Neural cell (in vitro differentiated cells): ENCODE measurements around the gene RPAP2. TPM values are rescaled to one million over a fixed set of nuclear protein-coding genes. Genes with fewer than 3 reads are reported as not detected.
A peak's percentile ranks its signal among the peaks of the same experiment; 100 is the strongest.
"Not testable (repeated sequence)": the region's sequence is repeated elsewhere in the genome, so short reads cannot be mapped to it uniquely, and the experiment has no call there.

Source experiments
- H2AFZ ChIP-seq: fragments of 200-600, 300-800 bp; sonication (generic), shearing (Covaris generic); 2 replicates; pipeline ENCODE4 v1.6.0; 2014; ENCODE audit warnings: low read depth, mild to moderate bottlenecking, antibody characterized with exemption, low read length, moderate library complexity
- H3F3A ChIP-seq: fragments of 200-600 bp; shearing (Covaris generic); 2 replicates; pipeline ENCODE4 v1.6.1; 2016; ENCODE audit warnings: mild to moderate bottlenecking, moderate library complexity, mixed read lengths, antibody characterized with exemption, low read length; ENCODE audit not compliant: insufficient read depth, poor library complexity, severe bottlenecking
- H3K27ac ChIP-seq: fragments of 200-600, 300-800 bp; sonication (generic), shearing (Covaris generic); 2 replicates; pipeline ENCODE4 v1.5.1; 2014; ENCODE audit warnings: mild to moderate bottlenecking, low read length, moderate library complexity
- H3K27me3 ChIP-seq: fragments of 300-800, 200-600 bp; sonication (generic), shearing (Covaris generic); 2 replicates; pipeline ENCODE4 v1.6.0; 2014; ENCODE audit warnings: mild to moderate bottlenecking, low read depth, low read length, moderate library complexity; ENCODE audit not compliant: insufficient read depth
- H3K36me3 ChIP-seq: fragments of 300-800, 200-600 bp; sonication (generic), shearing (Covaris generic); 2 replicates; pipeline ENCODE4 v1.5.1; 2014; ENCODE audit warnings: mild to moderate bottlenecking, antibody characterized with exemption, low read length, moderate library complexity; ENCODE audit not compliant: insufficient read depth
- H3K4me2 ChIP-seq: fragments of 300-800, 200-600 bp; sonication (generic), shearing (Covaris generic); 2 replicates; pipeline ENCODE4 v1.6.0; 2014; ENCODE audit warnings: mild to moderate bottlenecking, low read length
- H3K4me3 ChIP-seq: fragments of 300-800, 200-600 bp; sonication (generic), shearing (Covaris generic); 2 replicates; pipeline ENCODE4 v1.5.1; 2014; ENCODE audit warnings: mild to moderate bottlenecking, low read length, moderate library complexity
- H3K79me2 ChIP-seq: fragments of 200-600 bp; shearing (Covaris generic); replicated peaks from 2 replicates; pipeline ENCODE4 v1.6.0; 2014; ENCODE audit warnings: mild to moderate bottlenecking, low read length, moderate library complexity; ENCODE audit not compliant: insufficient read depth
- H3K9ac ChIP-seq: fragments of 300-800, 200-600 bp; sonication (generic), shearing (Covaris generic); 2 replicates; pipeline ENCODE4 v1.6.1; 2016; ENCODE audit warnings: mild to moderate bottlenecking, low read length, mixed read lengths
- H3K9me2 ChIP-seq: fragments of 200-600 bp; shearing (Covaris generic); 2 replicates; pipeline ENCODE4 v1.6.1; 2016; ENCODE audit warnings: mild to moderate bottlenecking, low read length, mixed read lengths; ENCODE audit not compliant: insufficient read depth
- H3K9me3 ChIP-seq: fragments of 200-600, 300-800 bp; sonication (generic), shearing (Covaris generic); 2 replicates; pipeline ENCODE4 v1.6.1; 2016; ENCODE audit warnings: mild to moderate bottlenecking, mixed run types, low read length, moderate library complexity, mixed read lengths
- H4K20me1 ChIP-seq: fragments of 200-600 bp; shearing (Covaris generic); 2 replicates; pipeline ENCODE4 v1.6.1; 2016; ENCODE audit warnings: mild to moderate bottlenecking, mixed run types; ENCODE audit not compliant: insufficient read depth
- CTCF ChIP-seq: fragments of 450-650 bp; IDR thresholded peaks from 2 replicates; pipeline ENCODE4 v1.5.1; 2014; ENCODE audit warnings: antibody characterized with exemption, mild to moderate bottlenecking, moderate library complexity; ENCODE audit not compliant: poor library complexity, severe bottlenecking
- EP300 ChIP-seq: fragments of 450-650 bp; conservative IDR thresholded peaks from 2 replicates; pipeline ENCODE4 v1.6.1; 2014; ENCODE audit warnings: antibody characterized with exemption, mild to moderate bottlenecking, moderate library complexity; ENCODE audit not compliant: poor library complexity, severe bottlenecking
- EZH2 ChIP-seq: fragments of 200-600, 300-800 bp; shearing (Covaris generic), sonication (generic); IDR thresholded peaks from 2 replicates; pipeline ENCODE4 v1.6.1; 2014; ENCODE audit warnings: antibody characterized with exemption, low read length, borderline replicate concordance, mild to moderate bottlenecking; ENCODE audit not compliant: insufficient read depth, poor library complexity, severe bottlenecking
- MXI1 ChIP-seq: fragments of 450-650 bp; conservative IDR thresholded peaks from 2 replicates; pipeline ENCODE4 v1.6.1; 2014; ENCODE audit warnings: antibody characterized with exemption, mild to moderate bottlenecking; ENCODE audit not compliant: poor library complexity, severe bottlenecking
- POLR2AphosphoS5 ChIP-seq: IDR thresholded peaks from 2 replicates; pipeline ENCODE4 v1.6.1; 2012
- RAD21 ChIP-seq: fragments of 450-650 bp; conservative IDR thresholded peaks from 2 replicates; pipeline ENCODE4 v1.6.1; 2014; ENCODE audit warnings: antibody characterized with exemption, mild to moderate bottlenecking, moderate library complexity
- REST ChIP-seq: IDR thresholded peaks from 2 replicates; pipeline ENCODE4 v1.6.1; 2012; ENCODE audit warnings: borderline replicate concordance
- SMC3 ChIP-seq: fragments of 450-650 bp; conservative IDR thresholded peaks from 2 replicates; pipeline ENCODE4 v1.6.1; 2014; ENCODE audit warnings: antibody characterized with exemption, mild to moderate bottlenecking, moderate library complexity; ENCODE audit not compliant: poor library complexity
- TAF1 ChIP-seq: IDR thresholded peaks from 2 replicates; pipeline ENCODE4 v1.6.1; 2012; ENCODE audit warnings: low read depth
- polyA minus RNA-seq: library from RNA; depleted of rRNA, polyadenylated mRNA; stranded (reverse); fragments of >200 nt; gene quantifications from 2 replicates; pipeline ENCODE4 v1.2.3, GENCODE V29; 2014
- polyA plus RNA-seq: library from polyadenylated mRNA; depleted of rRNA; stranded (reverse); fragments of >200 nt; gene quantifications from 2 replicates; pipeline ENCODE4 v1.2.3, GENCODE V29; 2014

The RPAP2 gene
- polyA plus RNA-seq (9.3 and 13.1 TPM in 2 replicates), polyA minus RNA-seq (28.0 and 40.7 TPM in 2 replicates)

GRCh38 chr1:92298573-92299476 lies at the start of gene RPAP2, which contains the start of gene GLMN:
RPAP2 (plus strand) TSS chr1:92299059; CDS start chr1:92299074, 15 bp downstream.
GLMN (minus strand) TSS chr1:92298987; CDS start chr1:92297999, 988 bp downstream.
- Histone ChIP-seq H3K9ac (peak within 1 kb of the TSS; percentile 89), H3F3A (peaks cover 4% of the 10 kb centered on the region), H4K20me1 (no peaks in the 10 kb centered on the region), H3K9me2 (no peaks in the 10 kb centered on the region), H3K36me3 (no peaks in the 10 kb centered on the region), H2AFZ (peak within 1 kb of the TSS; percentile 80), H3K9me3 (no peaks in the 10 kb centered on the region), H3K27ac (peak within 1 kb of the TSS; percentile 85), H3K4me2 (peak within 1 kb of the TSS; percentile 50), H3K27me3 (no peaks in the 10 kb centered on the region), H3K4me3 (peak within 1 kb of the TSS; percentile 90), H3K79me2 (peaks cover 17% of the 10 kb centered on the region)
- peak; percentile 80 for TF ChIP-seq REST
- TF ChIP-seq SMC3, result peak; percentile 44
- peak; percentile 28 for TF ChIP-seq RAD21
- peak; percentile 88 for TF ChIP-seq MXI1
- TF ChIP-seq CTCF, result peak; percentile 50
- peak; percentile 70 for TF ChIP-seq POLR2AphosphoS5
- no peak for TF ChIP-seq EP300
- no peak for TF ChIP-seq TAF1
- TF ChIP-seq EZH2, result no peak

- not testable (repeated sequence) for H3K9ac ChIP-seq, H3K27me3 ChIP-seq, H4K20me1 ChIP-seq, H2AFZ ChIP-seq, H3K9me2 ChIP-seq, H3K9me3 ChIP-seq, H3K27ac ChIP-seq, H3F3A ChIP-seq, H3K79me2 ChIP-seq, H3K36me3 ChIP-seq, H3K4me3 ChIP-seq, H3K4me2 ChIP-seq
Observed at GRCh38 chr1:92254714-92255113, 44.1 kb upstream of the RPAP2 start.
